ENCODE measurements around the gene DNAJB2.

The DNAJB2 gene

GRCh38 chr2:219290381-219291171 lies 11.4 kb downstream of the DNAJB2 start:
- no peak for TF ChIP-seq CTCF (IDR thresholded peaks at IDR 0.05)

- no peak for TF ChIP-seq CTCF (IDR thresholded peaks at IDR 0.05)
Observed at GRCh38 chr2:219291394-219291793, 12.2 kb downstream of the DNAJB2 start.

GRCh38 chr2:219291910-219292490 lies 12.8 kb downstream of the DNAJB2 start:
- no peak for TF ChIP-seq CTCF (IDR thresholded peaks at IDR 0.05)

GRCh38 chr2:219292616-219293015 lies 13.4 kb downstream of the DNAJB2 start:
- no peak for TF ChIP-seq CTCF (IDR thresholded peaks at IDR 0.05)

GRCh38 chr2:219293736-219294231 lies 14.6 kb downstream of the DNAJB2 start:
- TF ChIP-seq CTCF (IDR thresholded peaks at IDR 0.05) = no peak

- peak; percentile 94 for TF ChIP-seq CTCF (IDR thresholded peaks at IDR 0.05)
Observed at GRCh38 chr2:219294356-219295351, 15.5 kb downstream of the DNAJB2 start.

- no peak for TF ChIP-seq CTCF (IDR thresholded peaks at IDR 0.05)
Observed at GRCh38 chr2:219296142-219296541, 17.0 kb downstream of the DNAJB2 start.

Measured in LNCAP (cell line).